Glomerular endothelial cell (primary cell): ENCODE results near the gene LRRC70. TPM values are rescaled to one million over a fixed set of nuclear protein-coding genes. Genes with fewer than 3 reads are reported as not detected.
"Not testable (repeated sequence)": the region's sequence is repeated elsewhere in the genome, so short reads cannot be mapped to it uniquely, and the experiment has no call there.

Source experiments
- DNase-seq: peaks from one replicate; pipeline ENCODE4 v3.0.0-alpha.2; 2011; ENCODE audit warnings: low read depth, low spot score; ENCODE audit errors: extremely low read depth
- total RNA-seq: library from RNA; depleted of rRNA; stranded (reverse); fragments of >200 nt; gene quantifications from 2 replicates; pipeline ENCODE4 v1.2.3, GENCODE V29; 2015

Gene LRRC70, protein sequence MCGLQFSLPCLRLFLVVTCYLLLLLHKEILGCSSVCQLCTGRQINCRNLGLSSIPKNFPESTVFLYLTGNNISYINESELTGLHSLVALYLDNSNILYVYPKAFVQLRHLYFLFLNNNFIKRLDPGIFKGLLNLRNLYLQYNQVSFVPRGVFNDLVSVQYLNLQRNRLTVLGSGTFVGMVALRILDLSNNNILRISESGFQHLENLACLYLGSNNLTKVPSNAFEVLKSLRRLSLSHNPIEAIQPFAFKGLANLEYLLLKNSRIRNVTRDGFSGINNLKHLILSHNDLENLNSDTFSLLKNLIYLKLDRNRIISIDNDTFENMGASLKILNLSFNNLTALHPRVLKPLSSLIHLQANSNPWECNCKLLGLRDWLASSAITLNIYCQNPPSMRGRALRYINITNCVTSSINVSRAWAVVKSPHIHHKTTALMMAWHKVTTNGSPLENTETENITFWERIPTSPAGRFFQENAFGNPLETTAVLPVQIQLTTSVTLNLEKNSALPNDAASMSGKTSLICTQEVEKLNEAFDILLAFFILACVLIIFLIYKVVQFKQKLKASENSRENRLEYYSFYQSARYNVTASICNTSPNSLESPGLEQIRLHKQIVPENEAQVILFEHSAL
- total RNA-seq = 27.5 and 29.4 TPM in 2 replicates

DNA sequence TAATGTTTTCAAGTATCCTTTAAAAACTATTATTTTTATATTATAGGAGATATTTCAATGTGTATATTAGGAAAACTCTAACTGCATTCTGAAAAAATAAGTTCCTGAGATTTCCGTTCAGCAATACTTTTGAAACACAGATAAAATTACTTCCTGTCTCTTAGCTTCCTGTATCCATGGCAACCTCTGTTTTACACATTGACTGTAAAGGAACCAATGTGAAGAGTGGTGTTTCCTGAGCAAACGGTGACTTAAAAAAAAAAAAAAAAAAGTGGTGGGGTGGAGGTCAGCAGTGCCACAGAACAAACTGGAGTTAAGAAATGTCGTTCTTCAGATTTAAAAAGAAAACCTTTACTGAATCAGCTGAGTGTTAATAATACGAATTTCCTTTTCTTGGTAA, at the start of gene LRRC70:
Gene LRRC70 (plus strand): TSS at position 280 of the 400 bp plus-strand sequence. CDS start 620 bp downstream, outside the sequence.
- peak; percentile 96 for DNase-seq

DNA sequence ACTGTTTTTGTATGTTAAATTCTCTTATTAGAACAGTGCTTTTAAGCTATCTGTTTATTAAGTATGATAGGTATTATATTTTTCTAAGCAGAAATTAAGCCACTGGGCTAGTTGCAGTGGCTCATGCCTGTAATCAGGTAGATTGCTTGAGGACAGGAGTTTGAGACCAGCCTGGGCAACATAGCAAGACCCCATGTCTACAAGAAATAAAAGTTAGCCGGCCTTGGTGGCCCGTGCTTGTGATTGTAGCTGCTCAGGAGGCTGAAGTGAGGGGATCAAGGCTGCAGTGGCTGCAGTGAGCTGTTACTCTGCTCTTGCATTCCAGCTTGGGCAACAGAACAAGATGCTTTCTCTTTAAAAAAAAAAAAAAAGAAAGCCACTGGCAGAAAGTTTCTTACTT, 45.0 kb upstream of the LRRC70 start:
- DNase-seq = no peak

DNA sequence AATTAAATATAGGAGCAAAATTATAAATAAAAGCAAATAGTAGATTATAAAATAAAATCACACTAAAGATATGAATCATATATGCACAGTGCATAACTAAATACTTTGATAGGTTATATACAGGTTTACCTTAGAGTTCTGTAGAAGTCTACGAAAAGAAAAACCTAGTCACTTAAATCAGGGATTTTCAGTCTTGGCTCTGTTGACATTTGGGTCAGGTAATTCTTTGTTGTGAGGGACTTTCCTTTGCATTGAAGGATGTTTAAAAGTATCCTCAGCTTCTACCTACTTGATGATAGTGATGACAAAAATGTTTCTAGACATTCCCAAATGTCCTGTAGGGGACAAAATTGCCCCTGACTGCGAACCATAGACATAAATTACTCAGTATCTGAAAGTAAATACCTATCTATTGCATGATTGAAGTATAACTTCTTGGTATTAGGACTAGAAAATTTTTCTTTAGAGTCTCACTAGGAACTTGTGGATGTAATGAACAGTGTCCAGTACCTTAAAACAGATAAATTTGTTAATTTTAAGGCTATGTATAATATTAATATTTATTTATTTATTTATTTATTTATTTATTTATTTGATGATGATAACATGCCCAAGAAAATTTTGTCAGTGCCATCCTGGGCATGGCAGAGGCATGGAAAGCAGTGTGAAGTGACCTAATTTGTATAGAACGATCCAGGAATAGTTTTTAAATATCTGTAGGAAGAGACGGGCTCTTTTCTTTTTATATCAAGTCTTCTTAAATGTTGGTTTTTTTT, 44.0 kb upstream of the LRRC70 start:
- no peak for DNase-seq

DNA sequence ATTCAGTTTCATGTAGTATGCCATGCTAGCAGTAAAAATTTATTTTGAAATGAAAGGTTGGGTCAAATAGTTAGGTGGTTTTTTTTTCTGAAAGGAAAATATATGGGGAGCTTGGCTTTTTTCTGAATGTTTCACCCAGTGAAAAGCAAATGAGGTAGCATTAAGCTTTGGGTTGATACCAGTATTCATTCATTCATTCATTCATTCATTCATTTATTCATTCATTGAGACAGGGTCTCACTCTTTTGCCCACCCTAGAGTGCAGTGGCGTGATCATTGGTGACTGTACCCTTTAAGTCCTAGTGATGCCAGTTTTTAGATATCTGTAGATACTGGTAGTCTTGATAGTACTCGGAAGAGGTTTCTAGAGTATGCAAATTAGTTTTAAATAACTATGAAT, 42.4 kb upstream of the LRRC70 start:
- no peak for DNase-seq

DNA sequence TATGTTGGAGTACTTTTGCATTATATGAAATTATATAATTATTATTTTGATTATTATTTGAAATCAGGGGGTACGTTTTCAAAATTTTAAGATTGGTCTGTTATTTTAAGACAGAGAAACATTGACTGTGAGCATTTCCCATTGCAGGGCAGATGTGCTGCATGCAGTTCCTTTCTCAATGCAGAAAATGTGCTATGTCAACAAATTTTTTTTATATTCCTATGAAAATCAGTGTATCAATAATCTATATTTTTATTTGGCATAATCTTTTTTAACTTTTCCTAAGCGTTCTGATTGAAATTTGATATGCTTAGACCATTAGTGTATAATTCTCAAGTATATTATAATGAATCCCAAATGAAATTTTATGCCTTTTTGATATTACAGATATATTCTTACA, 41.8 kb upstream of the LRRC70 start:
- no peak for DNase-seq

DNA sequence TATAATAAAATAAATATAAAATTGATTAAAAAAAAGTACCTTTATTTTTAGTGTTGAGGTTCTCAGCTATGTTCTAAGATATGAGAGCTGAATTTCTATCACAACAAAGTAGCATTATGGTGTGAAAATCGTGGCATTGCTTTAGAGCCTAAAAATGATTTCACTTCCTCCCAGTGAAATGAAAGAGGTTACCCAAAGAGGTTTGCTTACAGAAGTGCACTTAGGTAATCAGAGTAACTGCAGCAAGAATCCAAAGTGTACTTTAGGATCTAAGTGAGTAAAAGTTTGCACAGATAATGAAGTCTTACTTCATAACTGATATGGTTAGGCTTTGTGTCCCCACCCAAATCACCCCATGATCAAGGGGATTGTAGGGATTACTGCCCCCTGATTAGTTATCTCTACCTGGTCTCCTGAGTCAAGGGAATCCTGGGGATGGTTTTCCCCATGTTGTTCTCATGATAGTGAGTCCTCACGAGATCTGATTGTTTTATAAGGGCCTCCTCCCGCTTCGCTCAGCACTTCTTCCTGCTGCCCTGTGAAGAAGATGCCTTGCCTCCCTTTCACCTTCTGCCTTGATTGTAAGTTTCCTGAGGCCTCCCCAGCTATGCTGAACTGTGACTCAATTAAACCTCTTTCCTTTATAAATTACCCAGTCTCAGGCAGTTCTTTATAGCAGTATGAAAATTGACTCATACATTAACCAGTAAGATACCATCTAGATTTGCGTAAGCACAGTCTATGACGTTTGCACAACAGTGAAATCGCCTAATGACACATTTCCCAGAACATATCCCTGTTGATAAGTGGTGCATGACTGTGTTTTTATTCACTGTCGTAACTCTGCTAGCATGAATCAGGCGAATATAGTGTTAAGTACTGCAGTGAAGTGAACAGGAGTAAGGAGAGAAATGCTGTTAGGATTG, 40.3 kb upstream of the LRRC70 start:
- DNase-seq = peak; percentile 55

DNA sequence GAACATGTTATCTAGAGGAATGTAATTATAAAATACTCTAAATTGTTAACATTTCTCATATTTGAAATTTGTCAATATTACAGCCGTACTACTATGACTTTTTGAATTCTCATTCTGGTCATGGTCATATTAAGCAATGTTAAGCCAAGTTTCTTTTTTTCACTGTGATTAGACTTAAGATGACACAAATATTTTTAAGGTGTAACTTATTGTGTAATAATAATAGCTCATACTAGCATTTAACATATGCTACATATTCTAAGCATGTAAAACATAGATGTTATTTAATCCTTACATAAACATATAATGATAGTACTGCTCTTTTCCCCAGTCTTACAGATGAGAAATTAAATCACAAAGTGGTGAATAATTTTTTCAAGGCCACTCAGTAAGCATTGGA, 35.9 kb upstream of the LRRC70 start:
- no peak for DNase-seq

DNA sequence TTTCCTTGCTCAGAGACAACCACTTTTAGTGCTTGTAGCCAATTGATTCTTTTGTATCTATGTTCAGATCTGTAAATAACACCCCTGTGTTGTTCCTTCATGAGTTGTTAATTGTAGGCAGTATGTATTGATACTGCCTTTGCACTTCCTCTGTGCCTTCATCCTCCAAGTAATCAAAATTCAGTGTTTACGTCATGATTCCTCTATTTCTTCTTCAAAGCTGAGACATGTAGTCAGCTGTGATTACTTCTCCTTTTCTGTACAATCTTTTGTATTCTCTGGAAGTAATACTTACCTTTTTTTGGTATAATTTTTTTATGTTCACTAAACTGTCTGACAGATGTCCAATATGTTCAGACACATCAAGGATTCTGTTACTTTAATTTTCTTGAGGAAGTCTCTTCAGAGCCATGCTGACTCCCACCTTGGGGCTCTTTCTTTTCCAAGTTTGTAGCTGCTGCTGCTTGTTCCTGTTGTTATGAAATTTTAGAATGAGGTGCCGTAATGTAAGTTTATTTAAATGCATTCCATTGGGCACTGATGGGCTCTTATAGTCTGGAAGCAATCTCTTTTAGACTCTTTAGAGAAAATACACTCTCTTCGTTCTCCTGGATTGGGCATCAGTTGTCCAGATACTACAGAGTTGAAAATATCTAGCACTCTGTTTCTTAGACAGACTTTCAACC, 30.5 kb upstream of the LRRC70 start:
- DNase-seq = no peak

DNA sequence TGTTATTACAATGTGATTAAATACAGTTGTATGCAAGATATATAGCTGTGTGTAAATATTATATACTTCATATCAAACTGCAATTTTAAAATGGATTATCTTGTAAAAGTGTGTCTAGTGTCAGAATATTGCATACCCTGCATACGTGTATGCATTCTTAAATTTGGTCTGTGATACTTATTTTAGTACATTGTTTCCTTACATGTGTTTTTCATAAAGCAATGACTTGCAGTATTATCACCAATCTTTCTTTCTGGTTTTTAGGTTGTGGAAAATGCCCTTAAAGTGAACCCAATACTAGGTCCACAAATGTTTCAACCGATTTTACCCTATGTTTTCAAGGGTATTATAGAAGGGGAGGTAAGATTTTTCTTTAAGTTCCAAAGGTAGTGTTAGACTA, 28.5 kb upstream of the LRRC70 start:
- no peak for DNase-seq

DNA sequence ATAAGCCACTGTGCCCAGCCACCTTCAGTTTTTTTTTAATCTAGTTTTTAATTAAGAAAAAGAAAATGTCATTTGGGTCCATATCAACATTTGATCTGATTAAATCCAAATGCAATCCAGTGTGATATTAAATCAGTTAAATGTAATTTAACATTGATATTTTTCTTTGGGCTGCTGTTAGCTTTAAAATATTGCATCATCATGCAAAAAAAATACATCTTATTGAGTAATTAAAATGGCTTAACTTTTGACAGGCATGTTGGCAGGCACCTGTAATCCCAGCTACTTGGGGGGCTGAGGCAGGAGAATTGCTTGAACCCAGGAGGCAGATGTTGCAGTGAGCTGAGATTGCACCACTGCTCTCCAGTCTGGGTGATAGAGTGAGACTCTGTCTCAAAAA, 22.7 kb upstream of the LRRC70 start:
- DNase-seq = no peak

DNA sequence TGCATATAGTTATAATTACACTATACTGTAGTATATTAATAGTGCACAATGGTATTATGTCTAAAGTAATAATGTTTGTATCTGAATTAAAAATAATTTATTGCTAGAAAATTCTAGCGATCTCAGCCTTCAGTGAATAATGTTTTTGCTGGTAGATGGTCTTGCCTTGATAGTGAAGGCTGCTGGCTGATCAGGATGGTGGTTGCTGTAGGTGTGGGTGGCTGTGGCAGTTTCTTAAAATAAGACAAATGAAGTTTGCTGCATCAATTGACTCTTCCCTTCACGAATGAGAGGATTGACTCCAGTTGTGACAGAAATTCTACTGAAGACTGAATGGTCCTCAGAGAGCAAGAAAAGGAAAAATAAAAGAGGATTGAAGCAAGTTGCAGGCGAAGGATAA, 19.7 kb upstream of the LRRC70 start:
- DNase-seq = no peak

DNA sequence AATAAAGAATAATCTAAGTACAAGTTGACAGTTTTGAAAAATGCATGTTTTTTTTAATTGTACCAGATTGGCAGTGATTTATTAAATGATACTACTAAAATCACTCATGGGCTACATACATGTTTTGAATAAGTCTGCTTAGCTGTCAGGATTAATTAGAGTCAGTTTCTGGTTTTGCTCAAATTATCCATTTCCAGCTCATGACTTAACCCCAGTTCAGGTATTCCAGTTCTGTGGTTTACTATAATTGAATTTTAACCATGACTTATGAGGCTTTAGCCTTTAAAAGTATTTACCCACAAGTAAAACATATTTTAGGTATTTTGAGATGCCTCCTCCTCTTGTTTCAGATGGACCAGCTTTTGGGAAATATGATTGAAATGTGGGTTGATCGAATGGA, 17.8 kb upstream of the LRRC70 start:
- DNase-seq = no peak

DNA sequence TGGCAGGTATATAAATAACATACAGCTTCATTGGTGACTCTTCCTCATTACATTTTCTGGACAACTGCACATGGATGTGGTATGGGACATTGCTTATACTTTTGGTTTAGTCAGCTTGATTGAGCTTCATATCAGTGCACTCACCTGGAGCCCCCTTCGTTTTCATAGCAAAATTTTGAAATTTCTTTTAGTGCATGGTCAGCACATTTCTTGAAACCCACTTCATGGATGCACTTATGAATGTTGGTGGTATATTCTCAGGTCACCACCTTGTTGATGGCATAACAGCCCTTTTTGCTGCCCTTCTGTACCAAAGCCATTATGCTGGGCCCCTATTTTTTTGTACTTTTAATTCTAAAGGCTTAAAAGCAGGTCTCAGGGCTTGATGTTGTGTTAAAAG, 16.7 kb upstream of the LRRC70 start:
- no peak for DNase-seq

DNA sequence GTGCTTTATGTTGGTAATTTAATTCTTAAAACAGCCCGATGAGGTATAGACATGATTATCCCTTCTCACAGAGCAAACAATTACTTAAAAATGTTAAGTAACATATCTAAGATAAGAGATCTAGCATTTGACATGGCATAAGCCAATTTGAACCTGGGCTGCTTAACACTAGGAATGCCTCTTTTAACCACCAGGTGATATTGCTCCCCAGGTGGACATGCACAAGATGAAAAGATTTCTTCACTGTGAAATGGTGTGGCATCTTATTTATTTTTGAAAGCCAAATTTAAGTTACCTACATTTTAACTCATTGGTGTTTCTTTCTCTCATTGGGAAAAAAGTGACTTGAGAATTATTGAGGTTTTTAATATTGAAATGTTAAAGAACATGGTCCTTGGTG, 15.8 kb upstream of the LRRC70 start:
- DNase-seq = no peak

DNA sequence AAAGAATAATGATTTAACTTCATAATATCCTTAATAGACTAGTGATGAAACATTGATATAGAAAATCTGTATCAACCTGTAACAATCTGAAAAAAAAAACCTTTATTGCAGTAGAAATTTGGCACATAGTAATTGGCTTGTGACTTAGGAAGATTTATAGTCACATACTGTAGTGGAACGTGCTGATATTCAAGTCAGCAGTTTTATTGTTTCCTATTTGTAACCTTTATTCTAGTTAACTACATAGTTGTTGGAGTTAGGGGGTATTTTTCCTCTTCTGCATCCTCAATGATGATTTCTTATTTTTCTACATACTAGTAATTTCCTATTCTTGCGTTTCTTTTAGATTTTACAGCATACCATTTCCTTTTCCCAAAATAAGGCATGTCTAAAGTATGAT, 14.5 kb upstream of the LRRC70 start:
- DNase-seq = no peak

DNA sequence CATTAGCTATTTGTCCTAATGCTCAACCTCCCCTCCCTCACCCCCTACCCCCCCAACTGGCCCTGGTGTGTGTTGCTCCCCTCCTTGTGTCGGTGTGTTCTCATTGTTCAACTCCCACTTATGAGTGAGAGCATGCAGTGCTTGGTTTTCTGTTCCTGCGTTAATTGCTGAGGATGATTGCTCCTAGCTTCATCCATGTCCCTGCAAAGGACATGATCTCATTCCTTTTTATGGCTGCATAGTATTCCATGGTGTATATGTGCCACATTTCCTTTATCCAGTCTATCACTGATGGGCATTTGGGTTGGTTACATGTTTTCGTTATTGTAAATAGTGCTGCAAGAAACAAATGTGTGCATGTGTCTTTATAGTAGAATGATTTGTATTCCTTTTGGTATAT, 12.9 kb upstream of the LRRC70 start:
- not testable (repeated sequence) for DNase-seq

DNA sequence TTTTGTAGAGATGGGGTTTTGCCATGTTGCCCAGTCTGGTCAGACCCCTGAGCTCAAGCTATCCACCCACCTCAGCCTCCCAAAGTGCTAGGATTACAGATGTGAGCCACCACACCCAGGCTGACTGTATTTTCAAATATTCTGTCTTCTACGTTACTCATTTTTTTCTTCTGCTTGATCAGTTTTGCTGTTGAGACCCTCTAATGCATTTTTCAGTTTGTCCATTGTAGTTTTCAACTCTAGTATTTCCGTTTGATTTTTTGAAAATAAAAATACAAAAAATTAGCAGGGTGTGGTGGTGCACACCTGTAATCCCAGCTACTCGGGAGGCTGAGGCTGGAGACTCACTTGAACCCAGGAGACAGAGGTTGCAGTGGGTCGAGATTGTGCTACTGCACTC, 10.5 kb upstream of the LRRC70 start:
- DNase-seq = no peak

DNA sequence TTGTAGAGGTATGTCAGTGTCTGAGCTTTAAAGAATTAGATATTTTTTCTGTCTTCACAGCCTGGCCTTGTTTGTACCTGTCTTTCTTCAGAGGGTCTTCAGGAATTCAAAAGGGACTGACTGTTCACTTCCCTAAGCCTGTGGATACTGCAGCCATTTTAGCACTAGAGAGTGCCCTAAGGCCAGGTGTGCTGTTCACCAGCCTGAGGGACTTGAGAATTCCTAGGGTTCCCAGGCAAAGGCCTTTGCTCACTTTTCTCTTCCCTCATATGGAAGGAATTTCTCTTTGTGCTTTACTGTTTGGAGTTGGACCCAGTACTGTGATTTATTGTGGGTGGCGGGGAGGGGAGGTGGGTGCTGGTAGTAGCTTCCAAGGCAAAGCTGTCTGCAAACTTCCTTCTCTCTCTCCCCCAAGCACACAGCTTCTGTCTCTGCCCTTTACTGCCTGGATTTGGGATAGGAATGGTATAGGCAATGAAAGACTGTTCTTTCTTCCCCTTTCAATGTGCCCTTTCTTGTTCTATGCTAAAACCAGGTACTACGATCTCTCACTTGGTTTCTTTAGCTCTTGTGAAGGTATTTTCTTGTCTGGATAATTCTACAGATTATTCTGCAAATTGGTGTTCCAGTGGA, 9.7 kb upstream of the LRRC70 start:
- DNase-seq = no peak

DNA sequence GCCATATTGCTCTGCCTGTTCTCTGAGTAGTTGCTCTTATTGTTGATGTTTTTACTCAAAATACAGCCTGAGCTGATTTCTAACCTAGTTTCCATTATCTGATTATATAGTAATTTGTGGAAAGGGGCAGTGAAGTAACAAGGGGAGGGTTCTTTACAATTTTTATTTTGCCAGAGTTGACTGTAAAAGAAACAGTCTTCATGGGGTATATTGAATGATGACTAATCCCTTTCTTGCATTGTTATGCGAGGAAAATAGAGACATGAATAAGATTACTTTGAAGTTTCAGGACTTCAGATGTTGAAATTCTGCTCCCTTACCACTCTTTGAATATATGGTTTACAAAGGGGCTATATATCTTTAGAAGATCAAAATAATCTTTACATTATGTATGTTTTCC, 9.1 kb upstream of the LRRC70 start:
- no peak for DNase-seq
